Activated CD4-positive, alpha-beta T cell treated with anti-CD3 and anti-CD28 coated beads for 1 hour (primary cell): Measurements from ENCODE around the gene ALPK1.
"Not testable (repeated sequence)": the region's sequence is repeated elsewhere in the genome, so short reads cannot be mapped to it uniquely, and the experiment has no call there.

Source experiments
- DNase-seq: peaks from one replicate; pipeline ENCODE4 v3.0.0-alpha.2; 2020

ALPK1 gene

DNA sequence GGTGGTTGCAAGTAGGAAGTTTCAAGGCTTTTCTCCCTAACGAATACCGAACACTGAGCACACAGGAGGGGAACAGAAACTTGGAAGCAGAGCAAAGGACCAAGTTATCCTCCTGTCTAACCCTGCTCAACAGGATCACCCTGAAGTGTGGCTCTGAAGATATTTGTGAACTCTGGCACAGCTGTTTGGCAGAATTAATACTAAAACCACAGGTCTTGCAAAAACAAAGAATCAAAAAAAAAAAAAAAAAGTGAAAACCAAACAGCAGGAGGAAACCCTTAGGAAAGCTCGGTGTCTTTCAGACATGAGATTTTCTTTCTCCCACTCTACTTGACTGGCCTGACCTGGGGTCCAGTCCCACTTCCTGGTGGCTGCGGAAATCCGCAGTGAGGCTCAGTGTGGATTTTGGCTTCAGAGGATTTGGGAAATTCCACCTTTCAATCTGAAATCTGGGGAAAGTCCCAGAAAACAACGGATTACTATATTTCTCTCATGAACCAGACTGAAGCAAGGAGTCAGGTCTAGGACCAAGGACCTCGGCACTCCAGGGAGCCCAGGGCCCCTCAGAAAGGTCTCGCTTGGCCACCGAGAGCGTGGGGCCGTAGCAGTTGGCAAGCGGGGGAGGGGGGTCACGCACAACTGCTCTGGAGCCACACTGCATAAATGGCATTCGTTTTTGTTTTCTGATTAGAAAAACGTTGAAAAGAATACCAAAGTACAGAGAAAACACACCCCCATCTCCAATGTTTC is 12.3 kb upstream of the ALPK1 start:
- no peak for DNase-seq

DNA sequence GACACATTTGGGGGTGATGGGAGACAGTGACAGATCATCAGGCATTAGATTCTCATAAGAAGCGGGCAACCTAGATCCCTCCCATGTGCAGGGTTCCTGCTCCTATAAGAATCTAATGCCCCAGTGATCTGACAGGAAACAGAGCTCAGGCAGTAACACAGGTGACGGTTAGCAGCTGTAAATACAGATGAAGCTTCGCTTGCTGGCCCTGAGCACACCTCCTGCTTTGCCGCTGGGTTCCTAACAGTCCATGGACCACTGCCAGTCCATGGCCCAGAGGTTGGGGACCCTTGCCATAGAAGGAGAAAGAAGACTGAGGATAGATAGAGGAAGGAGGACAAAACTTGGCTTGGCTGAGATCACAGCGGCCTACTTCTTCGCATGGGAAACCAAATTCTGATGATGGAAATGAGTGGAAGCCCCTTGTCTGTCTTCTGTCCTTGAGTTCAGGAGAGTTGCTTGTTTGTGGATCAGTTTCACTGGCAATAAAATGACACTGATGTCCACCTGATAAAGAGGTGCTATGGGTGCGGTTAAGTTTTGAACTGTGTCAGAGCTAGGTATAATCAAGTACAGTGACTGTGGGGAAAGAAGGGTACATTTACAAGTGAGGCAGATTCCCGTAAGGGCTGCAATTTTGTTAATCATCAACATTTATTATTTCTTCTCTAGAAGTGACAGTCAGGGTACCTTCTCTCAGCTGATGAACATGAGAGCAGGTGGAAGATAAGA is 9.7 kb upstream of the ALPK1 start:
- DNase-seq = no peak

DNA sequence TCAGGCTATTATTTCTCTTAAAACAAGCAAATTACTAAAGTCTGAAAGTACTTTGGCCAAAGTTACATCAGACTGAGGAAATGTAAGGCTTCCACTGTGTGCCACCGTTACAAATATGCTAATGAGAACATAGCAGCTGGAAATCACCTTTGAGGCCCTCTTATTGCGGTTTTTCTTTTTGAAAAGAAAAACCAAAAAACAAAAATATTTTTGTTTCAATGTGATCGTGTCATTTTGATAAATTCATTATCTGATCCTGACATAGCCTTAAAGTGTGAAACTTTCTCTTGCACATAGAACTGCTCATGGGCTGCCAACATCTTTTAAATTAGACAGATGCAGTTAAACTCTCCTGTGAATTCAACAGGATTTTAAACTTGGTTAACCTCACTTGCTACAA is 8.7 kb upstream of the ALPK1 start:
- no peak for DNase-seq

DNA sequence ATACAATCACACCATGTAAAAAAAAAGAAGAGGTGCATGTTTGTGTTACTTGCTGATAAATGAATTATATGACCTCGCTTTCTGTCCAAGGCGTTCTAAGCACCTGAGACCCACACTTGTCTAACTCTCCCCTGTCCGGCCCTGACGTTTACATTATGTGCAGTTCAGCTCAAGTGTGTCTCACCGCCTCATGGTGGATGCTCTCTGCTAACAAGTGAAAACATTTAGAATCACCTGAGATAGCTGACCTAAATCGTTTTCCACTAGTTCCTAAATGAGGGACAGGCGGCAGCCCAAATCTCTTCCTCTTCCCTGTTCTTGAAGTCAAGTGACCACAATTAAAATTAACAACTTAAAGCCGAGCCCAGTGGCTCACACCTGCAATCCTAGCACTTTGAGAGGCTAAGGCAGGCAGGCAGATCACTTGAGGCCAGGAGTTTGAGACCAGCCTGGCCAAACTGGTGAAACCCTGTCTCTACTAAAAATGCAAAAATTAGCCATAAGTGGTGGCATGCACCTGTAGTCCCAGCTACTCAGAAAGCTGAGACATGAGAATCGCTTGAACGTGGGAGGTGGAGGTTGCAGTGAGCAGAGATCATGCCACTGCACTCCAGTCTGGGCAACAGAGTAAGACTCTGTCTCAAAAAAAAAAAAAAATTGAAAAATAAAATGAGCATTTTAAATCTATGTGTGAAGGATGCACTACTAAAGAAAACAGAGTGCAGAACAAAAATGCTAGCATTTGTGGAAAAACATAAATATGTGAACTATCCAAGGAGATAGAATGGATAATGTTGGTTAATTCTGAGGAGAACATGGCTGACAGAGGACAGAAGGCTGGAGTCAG is 7.5 kb upstream of the ALPK1 start:
- no peak for DNase-seq

DNA sequence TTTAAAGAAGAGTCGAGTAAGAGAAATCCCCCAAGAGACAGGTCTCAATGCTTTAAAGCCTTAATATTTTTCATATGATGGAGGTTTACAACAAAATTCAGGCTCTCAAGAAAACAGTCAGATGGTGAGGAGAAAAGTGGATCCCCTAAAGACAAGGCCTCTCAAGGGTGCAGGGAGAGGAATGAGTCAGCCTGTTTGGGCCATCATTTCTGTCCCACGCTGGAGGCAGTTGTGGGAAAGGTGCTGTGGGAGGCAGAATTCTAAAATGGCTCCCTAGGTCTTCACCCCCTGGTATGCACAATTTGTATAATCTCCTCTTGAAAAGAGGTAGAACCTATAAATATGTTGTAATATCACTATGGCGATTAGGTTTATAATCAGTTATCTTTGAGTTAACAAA is 6.8 kb upstream of the ALPK1 start:
- DNase-seq = no peak

DNA sequence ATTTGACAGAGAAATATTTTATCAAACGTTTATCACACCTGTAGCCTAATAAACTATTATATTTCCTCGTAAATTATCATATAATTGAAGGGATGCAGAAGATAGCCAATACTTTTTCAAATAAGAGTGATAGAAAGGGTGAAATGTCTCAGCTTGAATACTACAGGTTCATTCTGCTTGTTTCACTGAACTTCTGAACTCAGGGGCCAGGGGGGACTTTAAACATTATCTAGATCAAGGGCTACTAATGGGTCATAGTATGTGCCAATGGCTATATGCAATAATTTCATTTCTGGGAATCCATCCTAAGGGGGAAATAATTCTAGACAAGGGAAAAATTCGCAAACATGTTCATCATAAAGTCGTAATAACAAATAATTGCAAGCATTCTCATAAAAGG is 2.6 kb downstream of the ALPK1 start:
- DNase-seq = no peak

DNA sequence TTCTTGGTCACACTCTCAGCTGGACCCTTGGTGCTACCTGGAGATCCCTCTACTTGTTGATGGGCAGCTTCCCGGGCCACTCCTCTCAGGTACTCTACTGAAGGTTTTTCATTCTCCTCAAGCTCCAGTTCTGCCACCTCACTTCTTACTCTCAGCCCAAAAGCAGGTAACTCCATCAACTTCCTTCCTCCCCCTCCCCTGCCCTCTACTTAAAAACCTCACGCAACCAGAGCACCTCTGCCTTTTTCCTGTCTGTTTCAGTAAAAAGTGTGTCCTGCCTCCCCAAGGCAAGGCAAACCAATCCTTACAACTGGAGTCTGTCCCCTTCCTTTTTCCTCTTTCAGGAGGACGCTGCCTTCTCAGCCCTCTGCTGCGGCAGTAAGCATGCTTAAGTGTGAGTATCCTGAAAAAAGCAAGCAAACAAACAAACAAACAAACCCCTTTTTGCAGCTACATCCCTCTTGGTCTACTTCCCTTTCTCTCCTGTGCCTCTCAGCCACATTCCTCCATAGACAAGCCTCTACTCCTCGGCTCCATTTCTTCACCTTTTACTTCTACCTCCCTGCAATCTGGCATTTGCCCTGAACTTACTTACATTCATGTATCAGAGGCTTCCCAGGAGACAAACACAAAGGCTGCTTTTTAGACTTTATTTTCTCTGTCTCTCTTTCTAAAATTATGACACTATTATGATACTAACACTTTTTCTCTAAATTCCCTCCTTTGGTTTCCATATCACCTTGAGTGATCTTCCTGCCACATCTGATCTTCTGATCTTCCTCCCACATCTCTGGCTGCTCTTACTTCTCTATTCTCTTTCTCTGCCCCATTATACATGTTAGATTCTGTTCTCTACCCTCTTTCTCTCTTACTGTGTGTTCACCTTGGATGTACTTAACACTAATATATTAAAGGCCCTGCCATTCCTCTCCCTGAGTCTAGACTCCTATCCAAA is 5.4 kb downstream of the ALPK1 start:
- DNase-seq = no peak

DNA sequence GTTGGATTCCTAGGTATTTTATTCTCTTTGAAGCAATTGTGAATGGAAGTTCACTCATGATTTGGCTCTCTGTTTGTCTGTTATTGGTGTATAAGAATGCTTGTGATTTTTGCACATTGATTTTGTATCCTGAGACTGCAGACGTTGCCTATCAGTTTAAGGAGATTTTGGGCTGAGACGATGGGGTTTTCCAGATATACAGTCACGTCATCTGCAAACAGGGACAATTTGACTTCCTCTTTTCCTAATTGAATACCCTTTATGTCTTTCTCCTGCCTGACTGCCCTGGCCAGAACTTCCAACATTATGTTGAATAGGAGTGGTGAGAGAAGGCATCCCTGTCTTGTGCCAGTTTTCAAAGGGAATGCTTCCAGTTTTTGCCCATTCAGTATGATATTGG is 8.3 kb downstream of the ALPK1 start:
- not testable (repeated sequence) for DNase-seq

DNA sequence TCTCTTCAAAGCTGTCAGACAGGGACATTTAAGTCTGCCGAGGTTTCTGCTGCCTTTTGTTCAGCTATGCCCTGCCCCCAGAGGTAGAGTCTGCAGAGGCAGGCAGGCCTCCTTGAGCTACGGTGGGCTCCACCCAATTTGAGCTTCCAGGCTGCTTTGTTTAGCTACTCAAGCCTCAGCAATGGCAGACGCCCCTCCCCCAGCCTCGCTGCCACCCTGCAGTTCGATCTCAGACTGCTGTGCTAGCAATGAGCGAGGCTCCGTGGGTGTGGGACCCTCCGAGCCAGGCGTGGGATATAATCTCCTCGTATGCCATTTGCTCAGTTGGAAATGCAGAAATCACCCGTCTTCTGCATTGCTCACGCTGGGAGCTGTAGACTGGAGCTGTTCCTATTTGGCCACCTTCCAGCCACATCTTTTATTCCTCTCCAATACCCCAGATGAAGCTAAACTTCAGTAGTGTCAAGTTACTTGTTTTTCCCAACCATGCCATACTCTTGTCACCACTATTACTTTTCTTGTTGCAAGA is 12.2 kb downstream of the ALPK1 start:
- not testable (repeated sequence) for DNase-seq

DNA sequence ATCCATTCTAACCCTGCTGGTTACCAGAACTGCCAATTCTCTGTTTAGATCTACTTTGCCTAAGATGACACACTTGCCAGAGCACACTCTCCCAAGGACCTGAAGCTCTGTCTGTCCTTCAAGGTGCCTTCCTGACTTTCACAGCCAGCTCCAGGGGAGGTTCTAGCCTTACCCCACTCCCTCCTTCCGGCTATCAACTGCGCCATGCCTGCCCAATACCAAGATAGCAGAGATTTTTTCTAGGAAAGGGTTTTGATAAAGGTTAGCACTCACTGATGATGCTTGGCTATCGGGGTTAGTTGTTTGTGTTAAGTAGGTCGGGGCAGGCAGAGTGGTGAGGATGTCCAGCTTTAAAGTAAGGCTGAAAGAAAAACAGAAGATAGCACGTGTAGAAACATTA is 14.3 kb downstream of the ALPK1 start:
- no peak for DNase-seq

DNA sequence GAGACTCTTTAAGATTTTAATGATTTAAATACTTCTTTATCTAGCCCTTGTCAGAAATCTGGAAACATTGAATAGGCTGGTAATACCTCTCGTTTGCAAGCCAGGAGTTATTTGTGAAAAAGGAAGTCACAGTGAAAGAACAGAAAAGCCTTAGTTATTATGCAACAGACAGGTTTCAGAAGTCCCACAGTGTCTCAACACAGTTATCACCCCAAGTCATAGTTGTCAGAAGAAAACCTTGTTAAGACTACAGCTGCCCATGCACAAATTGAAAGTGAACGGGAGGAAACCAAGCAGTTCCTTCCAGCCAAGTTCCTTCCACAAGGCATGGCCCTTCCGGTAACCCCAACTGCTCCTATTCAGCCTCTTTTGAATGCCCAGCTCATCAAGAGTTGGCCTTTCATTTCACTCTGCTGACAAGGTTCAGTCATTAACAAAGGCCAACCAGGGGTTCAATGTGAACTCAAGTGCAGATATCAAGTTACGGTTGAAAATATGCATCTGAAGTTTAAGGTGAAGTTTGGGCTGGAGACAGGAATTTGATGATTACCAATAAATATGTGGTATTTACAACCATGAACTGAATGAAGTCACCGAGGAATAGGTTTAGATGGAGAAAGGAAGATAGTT is 15.6 kb downstream of the ALPK1 start:
- DNase-seq = no peak

DNA sequence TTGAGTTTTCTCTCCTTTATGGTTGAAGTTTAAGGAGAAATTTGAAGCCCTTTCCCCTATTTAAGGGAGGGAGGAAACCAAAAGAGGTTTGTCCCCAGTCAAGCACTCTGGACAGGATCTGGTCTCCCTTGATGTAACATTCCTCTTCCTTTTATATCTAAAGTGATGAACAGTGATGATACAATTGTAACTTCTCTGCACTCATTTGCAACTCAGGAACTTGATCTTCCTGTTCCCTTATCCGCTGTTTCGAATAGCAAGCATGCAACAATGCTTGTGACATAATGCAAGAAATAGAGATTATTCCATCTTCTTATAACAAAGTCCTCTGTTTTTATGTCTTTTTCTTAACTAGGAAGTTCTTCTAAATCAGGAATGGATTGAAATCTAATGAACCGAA is 18.3 kb downstream of the ALPK1 start:
- no peak for DNase-seq

DNA sequence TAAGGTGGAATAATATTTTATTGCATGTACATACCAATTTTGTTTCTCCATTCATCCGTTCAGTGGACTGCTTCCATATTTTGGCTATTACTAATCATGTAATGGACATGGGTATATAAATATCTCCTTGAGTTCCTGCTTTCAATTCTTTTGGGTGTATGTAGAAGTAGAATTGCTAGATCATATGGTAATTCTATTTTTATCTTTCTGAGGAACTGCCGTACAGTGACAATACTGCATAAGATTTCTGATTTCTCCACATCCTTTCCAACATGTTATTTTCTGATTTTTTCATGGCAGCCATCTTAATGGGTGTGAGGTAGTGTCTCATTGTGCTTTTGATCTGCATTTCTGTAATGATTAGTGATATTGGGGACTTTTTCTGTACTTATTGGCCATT is 19.2 kb downstream of the ALPK1 start:
- DNase-seq = no peak

DNA sequence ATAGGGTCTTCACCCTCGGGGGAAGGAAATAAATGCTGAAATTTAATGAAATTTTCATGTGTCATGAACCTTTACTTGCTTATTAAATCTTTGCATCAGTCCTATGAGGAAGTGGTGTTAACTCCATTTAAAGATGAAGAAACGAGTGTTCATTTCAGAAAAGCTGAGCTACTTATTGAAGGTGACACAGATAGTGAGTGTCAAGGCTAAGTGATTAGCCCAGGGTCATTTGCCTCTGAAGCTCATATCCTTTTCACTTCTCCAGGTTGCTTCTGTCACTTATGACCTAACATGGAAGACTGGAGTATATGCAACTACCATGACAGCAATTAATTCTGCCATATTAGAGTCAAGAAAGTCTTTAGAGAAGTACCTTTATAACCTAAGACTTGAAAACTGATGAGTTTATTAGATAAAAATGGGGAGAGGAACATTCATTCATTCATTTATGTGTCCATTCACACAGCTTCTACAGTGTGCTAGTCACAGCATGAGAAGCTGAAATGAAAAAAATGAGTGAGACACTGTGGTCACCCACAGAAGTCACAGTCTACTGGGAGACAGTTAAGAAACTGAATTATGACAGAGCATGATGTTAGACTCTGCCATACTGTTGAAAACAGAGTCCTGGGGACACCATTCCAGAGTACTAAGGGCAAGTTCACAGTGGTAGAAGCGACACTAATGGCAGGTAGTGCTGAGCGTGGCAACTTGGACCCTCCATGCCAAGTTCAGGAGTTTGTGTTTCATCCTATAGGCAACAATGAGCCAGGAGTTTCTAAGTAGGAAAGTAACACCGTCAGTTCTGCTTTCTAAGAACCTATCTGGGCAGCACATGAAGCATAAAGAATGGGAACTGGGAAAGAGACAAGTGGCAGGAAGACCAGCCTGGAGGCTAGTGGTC is 21.3 kb downstream of the ALPK1 start:
- DNase-seq = no peak

DNA sequence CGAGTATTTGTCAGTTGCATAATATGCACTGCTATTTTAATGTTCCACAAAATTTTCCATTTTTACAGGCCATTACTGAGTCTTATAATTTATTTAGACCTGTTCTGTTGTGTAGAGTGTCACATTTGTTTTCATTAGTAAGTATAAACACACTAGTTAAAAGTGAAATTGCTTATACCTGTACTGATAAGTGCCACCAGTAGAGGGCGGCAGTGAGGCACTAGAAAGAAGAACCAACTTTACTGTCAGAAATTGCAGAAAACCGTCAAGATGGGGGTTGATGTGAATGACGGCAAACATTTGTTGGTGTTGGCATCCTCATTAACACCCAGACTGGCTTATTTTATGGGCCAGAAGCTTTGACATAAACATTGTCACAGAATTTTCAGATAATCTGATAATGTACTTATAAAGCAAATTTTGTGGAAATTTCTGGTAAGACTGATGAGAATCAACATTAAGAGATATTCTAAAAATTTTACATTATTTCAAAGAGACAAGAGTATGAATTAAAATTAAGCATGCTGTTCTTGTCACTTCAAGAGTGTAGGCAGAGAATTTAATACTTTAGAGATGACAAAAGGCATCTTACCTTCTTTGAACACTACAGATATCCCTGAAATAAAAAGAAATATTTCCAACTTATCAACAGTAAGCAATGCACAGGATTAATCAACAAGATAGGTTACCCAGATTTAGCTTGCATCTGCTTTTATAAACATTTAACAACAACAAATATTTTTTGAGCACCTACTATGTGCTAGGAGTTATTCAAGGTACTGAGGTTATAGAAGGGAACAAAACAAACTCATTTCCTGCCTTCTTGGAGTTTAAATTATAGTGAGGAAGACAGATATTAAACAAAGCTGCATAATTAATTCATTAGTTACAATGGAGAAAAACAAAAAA is 24.9 kb downstream of the ALPK1 start:
- peak; percentile 61 for DNase-seq

DNA sequence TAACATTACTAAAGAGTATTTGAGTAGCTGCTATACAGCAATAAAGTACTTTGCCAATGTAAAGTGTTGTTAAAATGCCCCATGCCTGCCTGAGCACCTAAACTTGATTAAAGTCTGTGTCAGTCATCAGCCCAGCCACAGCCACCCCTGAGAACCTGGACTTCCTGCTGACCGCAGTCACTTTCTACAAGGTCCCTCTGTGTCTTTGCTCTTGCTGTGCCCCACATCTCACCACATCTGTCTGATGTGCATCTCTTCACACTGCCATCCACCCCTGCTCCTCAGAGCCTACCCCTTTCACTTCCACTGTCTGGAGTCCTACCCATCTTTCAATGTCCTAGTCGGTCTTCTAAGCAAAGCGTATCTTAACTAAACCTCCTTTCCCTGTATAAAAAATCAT is 25.7 kb downstream of the ALPK1 start:
- DNase-seq = no peak

DNA sequence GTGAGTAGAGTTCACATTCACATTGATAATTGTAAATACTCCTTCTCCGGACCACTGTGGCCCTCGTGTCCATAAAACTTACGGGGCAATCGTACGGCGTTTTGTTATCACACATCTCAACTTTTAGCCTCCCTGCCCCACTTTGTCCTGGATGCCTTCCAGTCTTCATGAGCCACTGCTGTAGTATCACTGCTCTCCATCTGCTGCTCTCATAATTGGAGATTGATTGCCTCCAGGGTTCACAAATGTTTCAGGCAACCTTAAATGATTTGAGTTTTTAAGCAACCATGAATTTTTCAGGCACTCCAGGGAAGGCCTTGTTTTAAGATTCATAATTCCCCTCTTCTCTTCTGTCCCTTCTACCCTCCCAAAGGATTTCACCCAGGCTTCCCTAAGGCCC is 28.4 kb downstream of the ALPK1 start:
- no peak for DNase-seq

DNA sequence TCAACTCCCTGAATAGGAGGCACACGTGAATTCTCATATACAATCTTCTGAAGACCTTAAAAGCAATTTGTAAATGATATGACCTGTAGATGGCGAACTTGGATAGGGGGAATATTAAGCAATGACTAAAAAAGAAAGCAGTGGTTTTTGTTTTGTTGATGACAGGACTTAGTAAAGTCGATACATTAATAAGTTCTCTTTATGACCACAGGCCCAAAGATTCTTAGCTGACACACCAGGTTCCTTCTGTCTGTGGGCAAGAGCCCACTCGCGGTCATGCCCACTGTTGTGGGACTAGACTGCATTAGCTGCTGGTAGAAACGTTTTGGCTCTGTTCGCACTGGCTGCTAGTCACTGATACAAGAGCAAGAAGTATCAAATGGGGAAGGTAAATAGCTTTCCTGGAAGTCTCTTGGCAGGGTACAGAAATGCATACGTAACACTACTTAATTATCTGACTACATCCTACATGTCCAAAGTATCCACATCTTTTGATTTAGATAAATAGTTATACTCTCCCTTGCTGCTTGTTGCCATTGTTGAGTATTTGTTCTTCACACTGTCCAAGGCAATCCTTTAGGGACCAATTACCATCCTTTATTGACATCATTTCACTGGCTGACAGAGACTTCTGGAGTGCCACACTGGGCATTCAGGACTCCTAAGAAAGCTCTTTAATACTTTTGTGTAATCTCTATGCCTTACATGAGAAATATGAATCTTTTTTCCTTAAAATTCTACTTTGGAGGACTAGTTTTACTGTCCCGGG is 31.0 kb downstream of the ALPK1 start:
- no peak for DNase-seq

DNA sequence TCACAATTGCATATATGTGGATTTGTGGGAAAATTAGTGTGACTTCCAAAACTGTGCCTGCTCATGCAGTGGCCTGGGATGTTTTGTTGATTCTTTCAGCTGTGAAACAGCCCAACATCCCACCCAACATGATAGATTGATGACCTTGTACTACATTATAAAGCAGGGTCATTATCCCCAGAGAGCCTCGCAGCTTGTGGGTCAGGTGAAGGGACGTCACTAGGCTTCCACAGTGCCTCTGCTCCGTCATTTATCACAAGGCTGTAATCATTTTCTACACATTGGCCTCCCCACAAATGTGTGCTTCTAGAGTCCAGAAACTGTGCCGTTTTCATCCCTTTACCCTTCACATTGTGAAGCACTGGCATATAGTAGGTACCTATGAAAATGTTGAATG is 31.6 kb downstream of the ALPK1 start:
- no peak for DNase-seq
